IPS-18a (cell line): ENCODE measurements around the gene CEP57L1.
"Not testable (repeated sequence)": the region's sequence is repeated elsewhere in the genome, so short reads cannot be mapped to it uniquely, and the experiment has no call there.

Experiments
- H3K27ac ChIP-seq: one replicate; pipeline ENCODE4 v1.5.1; 2013; ENCODE audit warnings: low read length
- H3K27me3 ChIP-seq: one replicate; pipeline ENCODE4 v1.6.1; 2013; ENCODE audit warnings: mild to moderate bottlenecking, low read length; ENCODE audit not compliant: control insufficient read depth, insufficient read depth
- H3K36me3 ChIP-seq: one replicate; pipeline ENCODE4 v1.6.1; 2013; ENCODE audit warnings: low read depth, low read length; ENCODE audit not compliant: control insufficient read depth
- H3K4me1 ChIP-seq: one replicate; pipeline ENCODE4 v1.6.1; 2013; ENCODE audit warnings: low read depth, low read length; ENCODE audit not compliant: control insufficient read depth
- H3K4me3 ChIP-seq: one replicate; pipeline ENCODE4 v1.5.1; 2013; ENCODE audit warnings: low read length
- H3K9ac ChIP-seq: one replicate; pipeline ENCODE4 v1.6.1; 2013; ENCODE audit warnings: mild to moderate bottlenecking, low read length, moderate library complexity
- H3K9me3 ChIP-seq: one replicate; pipeline ENCODE4 v1.6.1; 2013; ENCODE audit warnings: low read depth, low read length; ENCODE audit not compliant: control insufficient read depth

CEP57L1 gene

DNA sequence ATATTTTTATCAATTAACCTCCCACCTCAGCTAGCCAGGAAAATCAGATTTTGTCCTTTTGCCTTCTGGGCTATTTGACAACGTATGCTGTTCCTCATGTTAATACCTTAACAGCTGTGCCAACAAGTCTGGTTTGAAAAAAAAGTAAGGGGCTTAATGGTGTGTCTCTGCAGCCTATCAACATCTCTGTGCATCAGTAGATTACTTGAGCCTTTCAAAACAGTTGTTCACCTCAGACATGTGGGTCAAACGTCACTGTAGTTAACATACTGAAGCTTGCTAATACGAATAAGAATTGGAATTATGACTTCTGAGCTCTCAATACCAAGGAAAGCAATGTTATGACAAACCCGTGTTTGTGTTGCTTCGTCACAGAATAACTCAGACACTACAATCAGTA is 23.0 kb downstream of the CEP57L1 start:
- H3K4me3 ChIP-seq = no peak overlapping the region
- no peak overlapping the region for H3K27ac ChIP-seq
- no peaks in the 10 kb centered on the region for H3K4me1 ChIP-seq
- no peaks in the 10 kb centered on the region for H3K36me3 ChIP-seq
- H3K9ac ChIP-seq = no peak overlapping the region
- no peaks in the 10 kb centered on the region for H3K9me3 ChIP-seq
- no peaks in the 10 kb centered on the region for H3K27me3 ChIP-seq

DNA sequence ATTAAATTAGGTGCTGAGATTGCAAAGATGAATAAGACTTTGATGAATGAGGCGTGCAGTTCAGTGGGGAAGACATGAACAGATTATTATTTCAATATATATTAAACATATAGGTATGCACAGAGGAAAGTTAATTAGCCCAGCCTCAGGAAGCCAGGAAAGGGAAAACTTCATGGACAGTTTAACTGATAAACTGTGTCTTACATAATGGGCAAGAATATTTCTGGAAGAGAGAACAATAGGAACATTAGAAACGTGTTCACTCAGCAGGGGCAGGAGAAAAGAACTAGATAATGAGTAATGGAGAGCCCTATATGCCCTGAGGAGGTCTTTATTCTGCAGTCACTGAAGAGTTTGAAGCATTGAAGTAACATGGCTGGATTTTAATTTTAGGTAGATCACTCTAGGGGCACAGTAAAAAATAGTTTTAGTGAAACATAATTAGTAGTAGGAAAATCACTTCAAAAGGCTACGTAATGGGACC is 23.6 kb downstream of the CEP57L1 start:
- Histone ChIP-seq H3K9ac (no peak overlapping the region), H3K4me1 (no peaks in the 10 kb centered on the region), H3K36me3 (no peaks in the 10 kb centered on the region), H3K4me3 (no peak overlapping the region), H3K27me3 (no peaks in the 10 kb centered on the region), H3K9me3 (no peaks in the 10 kb centered on the region), H3K27ac (no peak overlapping the region)

DNA sequence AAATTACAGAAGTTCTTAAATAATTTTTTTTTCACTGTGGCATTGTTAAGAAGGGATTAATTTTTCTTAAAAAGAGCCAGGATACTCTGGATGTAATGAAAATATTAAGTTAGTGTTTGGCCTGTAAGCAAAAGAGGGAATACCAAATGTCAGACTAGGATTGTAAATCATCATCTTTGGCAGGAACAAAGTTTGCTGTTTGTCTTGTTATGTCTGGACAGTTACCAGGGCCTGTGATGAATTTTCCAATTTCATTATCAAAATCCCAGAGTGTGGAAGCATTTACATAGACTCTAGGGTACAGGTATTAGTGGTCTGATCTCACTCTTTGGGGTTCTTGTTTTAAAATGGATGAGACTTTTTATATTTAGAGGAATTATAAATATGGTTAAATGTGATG is 26.1 kb downstream of the CEP57L1 start:
- Histone ChIP-seq H3K9me3 (no peaks in the 10 kb centered on the region), H3K27me3 (no peaks in the 10 kb centered on the region), H3K4me1 (no peaks in the 10 kb centered on the region), H3K27ac (no peak overlapping the region), H3K4me3 (no peak overlapping the region), H3K9ac (no peak overlapping the region), H3K36me3 (no peaks in the 10 kb centered on the region)

DNA sequence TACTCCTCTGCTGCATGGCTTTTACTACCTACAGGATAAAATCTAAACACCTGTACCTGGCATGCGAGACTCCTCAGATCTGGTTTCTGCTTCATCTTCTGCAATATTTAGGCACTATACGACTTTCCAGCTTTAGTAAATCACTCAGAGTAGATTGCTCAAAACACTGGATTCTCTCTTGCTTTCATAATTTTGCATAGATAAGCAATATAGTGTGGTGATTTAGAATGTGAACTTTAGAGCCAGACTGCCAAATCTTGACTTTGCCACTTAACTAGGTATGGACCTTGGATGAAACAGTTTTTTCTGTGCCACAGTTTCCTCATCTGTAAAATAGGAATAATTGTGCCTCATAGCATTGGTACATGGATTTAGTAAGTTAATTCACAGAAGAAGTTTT is 28.9 kb downstream of the CEP57L1 start:
- H3K9me3 ChIP-seq = no peaks in the 10 kb centered on the region

DNA sequence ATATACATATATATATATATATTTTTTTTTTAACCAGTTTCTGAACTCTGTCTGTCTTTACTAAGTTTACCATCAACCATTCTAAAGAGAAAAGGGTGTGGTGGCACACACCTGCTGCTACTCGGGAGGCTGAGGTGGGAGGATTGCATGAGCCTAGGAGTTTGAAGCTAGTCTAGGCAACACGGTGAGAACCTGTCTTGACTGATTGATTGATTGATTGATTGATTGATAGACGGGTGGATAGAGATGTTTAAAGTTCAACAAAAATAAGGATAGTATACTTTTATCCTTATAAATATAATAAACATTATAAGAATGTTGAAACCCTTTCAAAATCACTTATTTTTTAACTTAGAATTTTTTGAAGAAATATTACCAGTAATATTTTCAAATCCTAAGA is 30.2 kb downstream of the CEP57L1 start:
- Histone ChIP-seq H3K27ac (no peak overlapping the region), H3K4me1 (no peaks in the 10 kb centered on the region), H3K9me3 (no peaks in the 10 kb centered on the region), H3K9ac (no peak overlapping the region), H3K4me3 (no peak overlapping the region), H3K27me3 (no peaks in the 10 kb centered on the region), H3K36me3 (no peaks in the 10 kb centered on the region)

More for the DNA sequence above, 28.9 kb downstream of the CEP57L1 start:
- H3K4me1 ChIP-seq = no peaks in the 10 kb centered on the region
- no peak overlapping the region for H3K27ac ChIP-seq
- H3K36me3 ChIP-seq = no peaks in the 10 kb centered on the region
- H3K27me3 ChIP-seq = no peaks in the 10 kb centered on the region
- H3K4me3 ChIP-seq = no peak overlapping the region
- H3K9ac ChIP-seq = no peak overlapping the region

DNA sequence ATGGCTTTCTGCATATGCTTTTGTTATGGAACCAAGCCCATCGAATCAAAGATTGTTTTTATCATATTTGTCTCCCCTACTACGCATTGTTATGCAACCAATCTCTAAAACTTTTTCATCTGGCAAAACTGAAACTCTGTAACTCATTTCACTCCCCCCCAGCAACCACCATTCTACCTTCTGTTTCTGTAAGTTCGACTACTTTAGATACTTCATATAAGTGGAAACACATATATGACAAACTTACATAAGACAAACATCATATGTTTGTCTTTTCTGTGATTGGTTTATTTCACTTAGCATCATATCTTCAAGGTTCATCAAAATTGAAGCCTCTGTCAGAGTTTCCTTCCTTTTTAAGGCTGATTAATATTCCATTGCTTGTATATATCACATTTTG is 34.8 kb downstream of the CEP57L1 start:
- H3K36me3 ChIP-seq = no peaks in the 10 kb centered on the region
- no peak overlapping the region for H3K4me3 ChIP-seq
- H3K9me3 ChIP-seq = no peaks in the 10 kb centered on the region
- no peaks in the 10 kb centered on the region for H3K4me1 ChIP-seq
- no peak overlapping the region for H3K9ac ChIP-seq
- no peak overlapping the region for H3K27ac ChIP-seq
- no peaks in the 10 kb centered on the region for H3K27me3 ChIP-seq

DNA sequence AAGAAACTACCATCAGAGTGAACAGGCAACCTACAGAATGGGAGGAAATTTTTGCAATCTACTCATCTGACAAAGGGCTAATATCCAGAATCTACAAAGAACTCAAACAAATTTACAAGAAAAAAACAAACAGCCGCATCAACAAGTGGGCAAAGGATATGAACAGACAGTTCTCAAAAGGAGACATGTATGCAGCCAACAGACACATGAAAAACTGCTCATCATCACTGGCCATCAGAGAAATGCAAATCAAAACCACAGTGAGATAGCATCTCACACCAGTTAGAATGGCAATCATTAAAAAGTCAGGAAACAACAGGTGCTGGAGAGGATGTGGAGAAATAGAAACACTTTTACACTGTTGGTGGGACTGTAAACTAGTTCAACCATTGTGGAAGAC is 40.3 kb downstream of the CEP57L1 start:
- H3K36me3 ChIP-seq, H3K4me1 ChIP-seq, H3K27me3 ChIP-seq, H3K27ac ChIP-seq, H3K9me3 ChIP-seq, H3K4me3 ChIP-seq, H3K9ac ChIP-seq: not testable (repeated sequence)

DNA sequence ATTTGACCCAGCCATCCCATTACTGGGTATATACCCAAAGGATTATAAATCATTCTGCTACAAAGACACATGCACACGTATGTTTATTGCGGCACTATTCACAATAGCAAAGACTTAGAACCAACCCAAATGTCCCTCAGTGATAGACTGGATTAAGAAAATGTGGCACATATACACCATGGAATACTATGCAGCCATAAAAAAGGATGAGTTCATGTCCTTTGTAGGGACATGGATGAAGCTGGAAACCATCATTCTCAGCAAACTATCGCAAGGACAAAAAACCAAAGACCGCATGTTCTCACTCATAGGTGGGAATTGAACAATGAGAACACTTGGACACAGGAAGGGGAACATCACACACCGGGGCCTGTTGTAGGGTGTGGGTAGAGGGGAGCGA is 40.7 kb downstream of the CEP57L1 start:
- not testable (repeated sequence) for H3K36me3 ChIP-seq, H3K27ac ChIP-seq, H3K27me3 ChIP-seq, H3K9me3 ChIP-seq, H3K4me3 ChIP-seq, H3K4me1 ChIP-seq, H3K9ac ChIP-seq

DNA sequence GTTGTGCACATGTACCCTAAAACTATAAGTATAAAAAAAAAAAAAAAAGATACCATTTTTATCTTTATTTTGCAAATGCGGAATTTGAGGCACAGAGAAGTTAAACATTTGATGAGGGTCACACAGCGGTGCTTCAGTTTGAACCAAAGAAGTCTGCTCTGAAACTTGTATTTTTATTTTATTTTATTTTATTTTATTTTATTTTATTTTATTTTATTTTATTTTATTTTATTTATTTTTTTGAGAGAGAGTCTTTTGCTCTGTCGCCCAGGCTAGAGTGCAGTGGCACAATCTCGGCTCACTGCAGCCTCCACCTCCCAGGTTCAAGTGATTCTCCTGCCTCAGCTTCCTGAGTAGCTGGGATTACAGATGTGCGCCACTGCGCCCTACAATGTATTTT is 41.2 kb downstream of the CEP57L1 start:
- not testable (repeated sequence) for H3K4me1 ChIP-seq, H3K9ac ChIP-seq, H3K27me3 ChIP-seq, H3K9me3 ChIP-seq, H3K36me3 ChIP-seq, H3K4me3 ChIP-seq, H3K27ac ChIP-seq

DNA sequence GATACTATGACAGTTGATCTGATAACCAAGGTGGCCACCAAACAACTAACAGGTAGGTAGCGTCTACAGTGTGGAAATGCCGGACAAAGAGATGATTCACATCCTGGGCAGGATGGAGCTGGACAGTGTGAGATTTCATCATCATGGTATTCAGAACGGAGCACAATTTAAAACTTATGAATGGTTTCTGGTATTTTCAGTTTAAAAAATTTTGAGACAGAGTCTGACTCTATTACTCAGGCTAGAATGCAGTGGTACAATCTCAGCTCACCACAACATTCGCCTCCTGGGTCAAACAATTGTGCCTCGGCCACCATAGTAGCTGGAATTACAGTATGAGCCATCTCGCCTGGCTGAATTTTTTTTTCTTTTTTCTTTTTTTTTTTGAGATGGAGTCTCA is 43.8 kb downstream of the CEP57L1 start:
- Histone ChIP-seq H3K27ac (no peak overlapping the region), H3K9me3 (no peaks in the 10 kb centered on the region), H3K9ac (no peak overlapping the region), H3K36me3 (no peaks in the 10 kb centered on the region), H3K4me3 (no peak overlapping the region), H3K27me3 (no peaks in the 10 kb centered on the region), H3K4me1 (no peaks in the 10 kb centered on the region)

DNA sequence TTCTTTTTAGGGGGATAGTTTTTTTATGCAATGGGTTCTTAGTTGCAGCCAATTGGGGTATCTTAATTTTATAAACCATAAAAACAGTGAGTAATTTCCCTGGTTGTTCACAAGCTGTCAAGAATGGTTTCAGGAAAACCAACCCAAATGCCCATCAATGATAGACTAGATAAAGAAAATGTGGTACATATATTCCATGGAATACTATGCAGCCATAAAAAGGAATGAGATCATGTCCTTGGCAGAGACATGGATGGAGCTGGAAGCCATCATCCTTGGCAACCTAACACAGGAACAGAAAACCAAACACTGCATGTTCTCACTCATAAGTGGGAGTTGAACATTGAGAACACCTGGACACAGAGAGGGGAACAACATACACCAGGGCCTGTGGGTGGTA is 46.8 kb downstream of the CEP57L1 start:
- not testable (repeated sequence) for H3K36me3 ChIP-seq, H3K4me3 ChIP-seq, H3K27me3 ChIP-seq, H3K9me3 ChIP-seq, H3K4me1 ChIP-seq, H3K27ac ChIP-seq, H3K9ac ChIP-seq

DNA sequence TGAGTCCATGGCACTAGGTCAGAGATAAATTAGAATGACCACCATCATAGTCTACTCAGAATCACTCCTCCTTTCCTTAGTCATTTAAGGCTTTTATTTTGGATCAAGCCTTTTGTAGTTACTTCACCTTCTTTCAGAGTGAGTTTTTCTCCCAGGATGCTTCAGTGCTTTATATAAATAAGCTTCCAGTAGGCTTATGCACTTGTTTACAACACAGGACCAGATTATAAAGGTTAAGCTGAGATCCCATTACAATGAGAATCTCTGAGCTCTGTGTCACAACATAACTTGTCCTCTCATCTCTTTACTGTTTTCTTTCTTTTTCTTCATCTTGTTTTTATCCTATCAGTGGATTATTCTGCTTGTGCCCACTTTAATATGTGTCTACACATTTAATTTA is 47.9 kb downstream of the CEP57L1 start:
- Histone ChIP-seq H3K27ac (no peak overlapping the region), H3K36me3 (no peaks in the 10 kb centered on the region), H3K4me3 (no peak overlapping the region), H3K27me3 (no peaks in the 10 kb centered on the region), H3K9ac (no peak overlapping the region), H3K9me3 (no peaks in the 10 kb centered on the region), H3K4me1 (no peaks in the 10 kb centered on the region)

DNA sequence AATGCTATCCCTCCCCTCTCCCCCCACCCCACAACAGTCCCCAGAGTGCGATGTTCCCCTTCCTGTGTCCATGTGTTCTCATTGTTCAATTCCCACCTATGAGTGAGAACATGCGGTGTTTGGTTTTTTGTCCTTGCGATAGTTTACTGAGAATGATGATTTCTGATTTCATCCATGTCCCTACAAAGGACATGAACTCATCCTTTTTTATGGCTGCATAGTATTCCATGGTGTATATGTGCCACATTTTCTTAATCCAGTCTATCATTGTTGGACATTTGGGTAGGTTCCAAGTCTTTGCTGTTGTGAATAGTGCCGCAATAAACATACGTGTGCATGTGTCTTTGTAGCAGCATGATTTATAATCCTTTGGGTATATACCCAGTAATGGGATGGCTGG is 52.9 kb downstream of the CEP57L1 start:
- H3K9me3 ChIP-seq, H3K4me1 ChIP-seq, H3K9ac ChIP-seq, H3K27ac ChIP-seq, H3K27me3 ChIP-seq, H3K4me3 ChIP-seq, H3K36me3 ChIP-seq: not testable (repeated sequence)
